ENCODE measurements around the gene CCNA1. TPM values are rescaled to one million over a fixed set of nuclear protein-coding genes. Genes with fewer than 3 reads are reported as not detected.

Gene CCNA1
- total RNA-seq, 1 experiment from 2014 or later, result 45.0 TPM

DNA sequence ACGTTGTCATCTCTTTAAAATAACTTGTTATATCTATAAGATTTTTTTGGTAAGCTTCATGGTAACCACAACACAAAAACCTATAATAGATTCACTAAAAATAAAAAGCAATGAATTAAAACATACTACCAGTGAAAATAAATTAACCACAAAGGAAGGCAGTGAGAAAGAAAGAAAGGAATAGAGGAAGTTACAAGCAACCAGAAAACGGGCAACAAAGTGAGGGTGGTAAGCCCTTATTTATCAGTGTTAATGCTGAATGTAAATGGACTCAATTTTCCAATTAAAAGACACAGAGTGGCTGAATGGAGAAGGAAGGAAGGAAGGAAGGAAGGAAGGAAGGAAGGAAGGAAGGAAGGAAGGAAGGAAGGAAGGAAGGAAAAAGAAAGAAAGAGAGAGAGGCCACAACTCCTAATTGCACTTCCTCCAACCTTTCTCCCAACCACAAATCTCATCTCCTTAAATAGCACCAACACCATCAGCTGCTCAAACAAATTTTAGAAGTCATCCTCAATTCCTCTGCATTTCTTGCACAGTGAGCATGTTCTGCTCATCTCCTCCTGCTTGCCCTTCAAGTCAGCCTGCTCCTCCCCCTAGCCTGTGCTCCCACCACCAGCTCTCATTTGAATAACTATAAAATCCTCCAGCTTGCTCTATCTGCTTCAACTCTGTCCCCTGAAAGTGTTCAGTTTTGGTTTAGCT, 48.6 kb downstream of the CCNA1 start:
- H3K27me3 Mint-ChIP-seq (ENCODE audit: insufficient read depth, unreplicated experiment), result peaks cover 22% of the 10 kb centered on the region
- H3K9me3 Mint-ChIP-seq (ENCODE audit: unreplicated experiment), result no peaks in the 10 kb centered on the region
- no peak overlapping the region for H3K4me3 Mint-ChIP-seq (ENCODE audit: unreplicated experiment)
- TF ChIP-seq, protein P1, sequence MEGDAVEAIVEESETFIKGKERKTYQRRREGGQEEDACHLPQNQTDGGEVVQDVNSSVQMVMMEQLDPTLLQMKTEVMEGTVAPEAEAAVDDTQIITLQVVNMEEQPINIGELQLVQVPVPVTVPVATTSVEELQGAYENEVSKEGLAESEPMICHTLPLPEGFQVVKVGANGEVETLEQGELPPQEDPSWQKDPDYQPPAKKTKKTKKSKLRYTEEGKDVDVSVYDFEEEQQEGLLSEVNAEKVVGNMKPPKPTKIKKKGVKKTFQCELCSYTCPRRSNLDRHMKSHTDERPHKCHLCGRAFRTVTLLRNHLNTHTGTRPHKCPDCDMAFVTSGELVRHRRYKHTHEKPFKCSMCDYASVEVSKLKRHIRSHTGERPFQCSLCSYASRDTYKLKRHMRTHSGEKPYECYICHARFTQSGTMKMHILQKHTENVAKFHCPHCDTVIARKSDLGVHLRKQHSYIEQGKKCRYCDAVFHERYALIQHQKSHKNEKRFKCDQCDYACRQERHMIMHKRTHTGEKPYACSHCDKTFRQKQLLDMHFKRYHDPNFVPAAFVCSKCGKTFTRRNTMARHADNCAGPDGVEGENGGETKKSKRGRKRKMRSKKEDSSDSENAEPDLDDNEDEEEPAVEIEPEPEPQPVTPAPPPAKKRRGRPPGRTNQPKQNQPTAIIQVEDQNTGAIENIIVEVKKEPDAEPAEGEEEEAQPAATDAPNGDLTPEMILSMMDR (IDR thresholded peaks at IDR 0.05; ENCODE audit: unreplicated experiment), result no peak
- no peak overlapping the region for H3K27ac Mint-ChIP-seq (ENCODE audit: low read depth, unreplicated experiment)
- no TSS peak for BruUV-seq (replicated peaks)
- DNase-seq (ENCODE audit: unreplicated experiment), result no peak
- intact Hi-C loops (cut with micrococcal nuclease), result no loop called here
- POLR2A ChIA-PET, result interaction anchor here (0.6 to 0.7 kb wide), 2 partner anchors 194 to 354 kb away, joined by 3 to 4 read pairs; no protein-coding TSS in a partner anchor
- H3K36me3 Mint-ChIP-seq (ENCODE audit: insufficient read depth, unreplicated experiment), result no peaks in the 10 kb centered on the region
- no peaks in the 10 kb centered on the region for H3K4me1 Mint-ChIP-seq (ENCODE audit: insufficient read depth, unreplicated experiment)
- CTCF ChIA-PET, result interaction anchor here (0.6 to 1.9 kb wide), 4 partner anchors 9 to 134 kb away, joined by 3 to 4 read pairs (median 4); no protein-coding TSS in a partner anchor

DNA sequence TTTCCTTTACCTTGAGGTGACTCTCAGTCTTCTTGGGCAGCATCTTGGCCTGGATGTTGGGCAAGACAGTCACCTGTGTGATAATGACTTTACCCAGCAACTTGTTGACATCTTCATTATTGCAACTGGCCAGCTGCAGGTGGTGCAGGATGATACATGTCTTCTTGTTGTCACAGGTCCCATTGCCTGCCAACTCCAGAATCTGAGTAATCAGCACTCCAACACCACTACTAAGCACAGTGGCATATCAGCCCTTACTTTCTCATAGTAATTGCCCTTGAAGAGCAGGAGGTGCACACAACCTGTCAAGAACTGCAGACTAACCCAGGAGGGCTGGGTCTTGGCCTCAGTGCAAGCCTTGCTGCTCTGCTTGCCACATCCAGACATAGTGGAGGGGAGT, 57.8 kb downstream of the CCNA1 start:
- Mint-ChIP-seq H3K27me3 (ENCODE audit: insufficient read depth, unreplicated experiment) (peaks cover 17% of the 10 kb centered on the region), H3K9me3 (ENCODE audit: unreplicated experiment) (no peaks in the 10 kb centered on the region), H3K27ac (ENCODE audit: low read depth, unreplicated experiment) (no peak overlapping the region), H3K4me3 (ENCODE audit: unreplicated experiment) (no peak overlapping the region), H3K4me1 (ENCODE audit: insufficient read depth, unreplicated experiment) (no peaks in the 10 kb centered on the region), H3K36me3 (ENCODE audit: insufficient read depth, unreplicated experiment) (no peaks in the 10 kb centered on the region)
- TF ChIP-seq, protein P1 (IDR thresholded peaks at IDR 0.05; ENCODE audit: unreplicated experiment), result no peak
- no TSS peak for BruUV-seq (replicated peaks)
- CTCF ChIA-PET, result interaction anchor here (0.7 kb wide), 1 partner anchor 116 kb away, joined by 3 read pairs; no protein-coding TSS in a partner anchor
- DNase-seq (ENCODE audit: unreplicated experiment), result no peak
- intact Hi-C loops (cut with micrococcal nuclease), result no loop called here
- POLR2A ChIA-PET, result no interaction called here

Other genes starting within 250 kb of the CCNA1 start
- 1.2 and 1.6 TPM in 2 replicates for gene SOHLH2, start 217.9 kb upstream of the CCNA1 start, total RNA-seq (2022)
- gene CCDC169, start 134.7 kb upstream of the CCNA1 start, total RNA-seq (2022), result 5.7 and 5.9 TPM in 2 replicates
- 83.1 and 100.0 TPM in 2 replicates for gene SPART, start 86.1 kb upstream of the CCNA1 start, total RNA-seq (2022)
- gene SERTM1, start 241.5 kb downstream of the CCNA1 start, total RNA-seq (2022), result not detected in 2 replicates